ENCODE measurements around the gene PPP1CA.

Gene PPP1CA

GRCh38 chr11:67418476-67419281 is 17.0 kb upstream of the PPP1CA start:
- in situ Hi-C loops (cut with MboI; ENCODE audit: low sequenced_read_pairs) = no loop called here

GRCh38 chr11:67417425-67417824 is 15.8 kb upstream of the PPP1CA start:
- in situ Hi-C loops (cut with MboI; ENCODE audit: low sequenced_read_pairs) = no loop called here

GRCh38 chr11:67416416-67417335 is 15.0 kb upstream of the PPP1CA start:
- in situ Hi-C loops (cut with MboI; ENCODE audit: low sequenced_read_pairs) = no loop called here

- in situ Hi-C loops (cut with MboI; ENCODE audit: low sequenced_read_pairs) = no loop called here
Measured at GRCh38 chr11:67415501-67416304, 14.0 kb upstream of the PPP1CA start, which contains the start of gene CARNS1. Gene CARNS1 (plus strand): TSS chr11:67415678. CDS start chr11:67416200, 522 bp downstream.

GRCh38 chr11:67413266-67413849 is 11.7 kb upstream of the PPP1CA start:
- in situ Hi-C loops (cut with MboI; ENCODE audit: low sequenced_read_pairs) = no loop called here

GRCh38 chr11:67412495-67413179 is 11.0 kb upstream of the PPP1CA start:
- in situ Hi-C loops (cut with MboI; ENCODE audit: low sequenced_read_pairs) = no loop called here

GRCh38 chr11:67411785-67412152 is 10.1 kb upstream of the PPP1CA start:
- in situ Hi-C loops (cut with MboI; ENCODE audit: low sequenced_read_pairs) = no loop called here

GRCh38 chr11:67410984-67411784 is 9.5 kb upstream of the PPP1CA start:
- in situ Hi-C loops (cut with MboI; ENCODE audit: low sequenced_read_pairs) = no loop called here

- in situ Hi-C loops (cut with MboI; ENCODE audit: low sequenced_read_pairs) = no loop called here
Measured at GRCh38 chr11:67410369-67410831, 8.7 kb upstream of the PPP1CA start.

GRCh38 chr11:67409781-67410368 is 8.2 kb upstream of the PPP1CA start:
- in situ Hi-C loops (cut with MboI; ENCODE audit: low sequenced_read_pairs) = no loop called here

- in situ Hi-C loops (cut with MboI; ENCODE audit: low sequenced_read_pairs) = no loop called here
Measured at GRCh38 chr11:67409261-67409666, 7.6 kb upstream of the PPP1CA start.

- in situ Hi-C loops (cut with MboI; ENCODE audit: low sequenced_read_pairs) = no loop called here
Measured at GRCh38 chr11:67408437-67409200, 7.0 kb upstream of the PPP1CA start.

GRCh38 chr11:67407688-67408163 is 6.1 kb upstream of the PPP1CA start:
- in situ Hi-C loops (cut with MboI; ENCODE audit: low sequenced_read_pairs) = no loop called here

- in situ Hi-C loops (cut with MboI; ENCODE audit: low sequenced_read_pairs) = no loop called here
Measured at GRCh38 chr11:67406969-67407687, 5.5 kb upstream of the PPP1CA start.

GRCh38 chr11:67406420-67406968 is 4.8 kb upstream of the PPP1CA start:
- in situ Hi-C loops (cut with MboI; ENCODE audit: low sequenced_read_pairs) = no loop called here

- in situ Hi-C loops (cut with MboI; ENCODE audit: low sequenced_read_pairs) = no loop called here
Measured at GRCh38 chr11:67405688-67406339, 4.2 kb upstream of the PPP1CA start.

All from HL-60/S4 (cell line).